Hippocampal formation (tissue), 2 donors: ENCODE measurements around the gene ITPR3.

Source experiments
- DNase-seq, 2 donors: peaks; one replicate each; lab custom pipeline; 2025; lab: John Stamatoyannopoulos, UW

Gene ITPR3

GRCh38 chr6:33700391-33701050 is 79.4 kb downstream of the ITPR3 start:
- DNase-seq: peak in 1 of 2 donors; percentile 21

GRCh38 chr6:33702345-33702977 is 81.3 kb downstream of the ITPR3 start:
- peak in 1 of 2 donors; percentile 36 for DNase-seq

GRCh38 chr6:33704215-33705066 is 83.3 kb downstream of the ITPR3 start:
- no peak for DNase-seq

DNA sequence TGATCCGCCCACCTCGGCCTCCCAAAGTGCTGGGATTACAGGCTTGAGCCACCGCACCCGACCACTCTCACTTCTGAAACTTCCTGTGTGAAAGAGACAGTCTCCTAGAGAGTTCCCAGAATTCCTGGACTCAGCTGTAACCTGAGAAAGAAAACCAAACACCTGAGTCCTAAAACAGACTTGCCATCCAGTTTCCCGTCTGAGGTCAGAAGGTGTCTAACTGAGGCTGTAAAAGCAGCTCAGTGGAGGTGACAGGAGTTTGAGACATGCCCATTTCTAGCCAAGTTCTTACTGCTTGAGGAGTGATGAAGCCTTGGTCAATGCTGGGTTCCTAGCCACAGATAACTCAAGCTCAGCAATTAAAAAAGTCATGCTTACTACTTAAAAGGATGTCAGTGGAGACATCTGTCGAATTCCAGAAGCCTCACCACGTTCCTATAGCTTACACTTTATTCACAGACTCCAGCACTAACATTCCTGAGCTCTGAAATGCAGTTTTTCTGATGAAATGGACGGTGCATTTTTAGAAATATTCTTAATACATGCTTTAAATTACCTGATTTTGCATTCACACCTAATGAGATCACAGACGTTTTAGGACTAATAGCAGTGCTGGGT is 84.3 kb downstream of the ITPR3 start:
- DNase-seq: no peak

DNA sequence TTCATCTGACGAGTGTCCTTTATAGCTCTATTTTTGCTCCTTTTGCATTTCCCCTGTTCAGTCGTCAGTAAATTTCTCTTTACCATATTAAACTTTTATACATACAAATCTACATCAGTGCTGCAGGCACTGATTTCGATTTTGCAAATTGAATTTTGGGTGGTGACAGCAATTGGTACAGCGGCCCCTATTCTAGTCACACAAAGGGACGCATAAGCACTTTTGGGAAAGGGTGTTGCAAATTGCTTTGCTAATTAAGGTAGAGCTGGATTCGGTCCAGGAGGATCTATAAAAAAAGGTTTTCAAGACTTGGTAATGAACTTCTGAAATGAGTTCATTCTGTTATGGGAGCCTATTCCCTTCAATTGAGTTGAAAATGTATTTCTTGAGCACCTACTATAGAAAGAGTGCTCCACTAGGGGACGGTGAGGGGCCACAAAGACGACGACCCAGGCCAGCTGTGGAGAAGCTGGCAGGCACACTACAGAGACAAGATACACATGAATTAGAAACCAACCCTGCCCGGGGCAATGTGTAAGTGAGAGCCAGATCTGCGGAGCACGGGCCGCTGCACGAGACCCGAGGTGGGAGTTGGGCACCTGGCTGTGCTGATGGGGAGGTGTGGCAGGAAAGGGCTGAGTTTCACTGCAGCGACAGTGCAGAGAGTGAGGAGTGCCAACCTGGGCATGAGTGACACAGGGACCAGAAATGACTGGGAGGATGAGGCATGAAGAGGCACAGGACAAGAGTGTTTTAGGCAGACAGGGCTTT is 85.0 kb downstream of the ITPR3 start:
- DNase-seq: no peak

DNA sequence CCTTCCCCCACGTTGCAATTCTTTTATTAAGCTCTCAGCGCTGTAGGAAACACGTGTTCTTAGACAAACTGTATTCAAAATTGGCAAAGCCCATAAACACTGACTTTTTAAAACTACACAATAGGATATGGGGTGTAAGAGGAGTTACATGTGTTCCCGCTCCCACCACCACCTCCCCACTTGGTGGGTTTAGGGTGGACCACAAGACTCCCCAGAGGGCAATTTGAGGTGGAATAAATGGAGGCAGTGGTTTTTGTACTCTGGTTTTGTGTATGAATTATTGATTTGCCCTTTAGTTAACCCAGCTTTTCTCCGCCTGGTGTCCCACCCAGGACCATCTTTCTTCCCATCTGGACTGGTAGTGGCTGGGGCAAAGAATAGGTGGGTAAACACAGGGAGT is 86.6 kb downstream of the ITPR3 start:
- no peak for DNase-seq

DNA sequence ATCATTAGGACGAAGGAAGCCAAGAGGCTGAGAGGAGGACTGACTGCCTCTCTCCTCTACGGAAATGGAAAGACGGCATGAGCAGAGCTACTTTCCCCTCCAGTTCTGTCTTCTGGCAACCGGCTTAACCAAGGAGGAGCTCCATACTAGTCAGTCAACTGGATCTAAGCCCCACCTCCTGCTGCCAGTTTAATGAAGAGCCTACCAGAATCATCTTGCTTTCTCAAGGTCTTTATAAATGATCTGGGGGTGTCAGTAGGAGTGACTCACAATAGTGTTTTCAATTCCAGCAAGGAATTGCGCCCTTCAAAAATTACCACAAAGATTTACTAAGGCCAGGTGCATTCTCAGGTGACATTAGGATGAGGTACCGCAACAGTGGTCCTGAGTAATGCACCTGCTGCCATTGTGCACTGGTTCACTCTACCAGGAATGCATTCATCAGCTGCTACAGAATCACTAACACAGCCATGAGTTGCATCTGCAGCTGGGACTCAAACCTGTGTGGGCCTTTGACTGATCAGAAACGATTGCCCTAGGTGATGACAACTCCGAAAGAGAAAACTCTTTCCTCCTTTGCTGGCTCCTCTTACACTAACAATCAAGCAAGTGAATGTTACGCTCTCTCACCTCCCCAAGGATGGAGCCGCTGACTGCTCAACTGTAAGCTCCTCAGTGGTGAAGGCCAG is 87.5 kb downstream of the ITPR3 start:
- no peak for DNase-seq

DNA sequence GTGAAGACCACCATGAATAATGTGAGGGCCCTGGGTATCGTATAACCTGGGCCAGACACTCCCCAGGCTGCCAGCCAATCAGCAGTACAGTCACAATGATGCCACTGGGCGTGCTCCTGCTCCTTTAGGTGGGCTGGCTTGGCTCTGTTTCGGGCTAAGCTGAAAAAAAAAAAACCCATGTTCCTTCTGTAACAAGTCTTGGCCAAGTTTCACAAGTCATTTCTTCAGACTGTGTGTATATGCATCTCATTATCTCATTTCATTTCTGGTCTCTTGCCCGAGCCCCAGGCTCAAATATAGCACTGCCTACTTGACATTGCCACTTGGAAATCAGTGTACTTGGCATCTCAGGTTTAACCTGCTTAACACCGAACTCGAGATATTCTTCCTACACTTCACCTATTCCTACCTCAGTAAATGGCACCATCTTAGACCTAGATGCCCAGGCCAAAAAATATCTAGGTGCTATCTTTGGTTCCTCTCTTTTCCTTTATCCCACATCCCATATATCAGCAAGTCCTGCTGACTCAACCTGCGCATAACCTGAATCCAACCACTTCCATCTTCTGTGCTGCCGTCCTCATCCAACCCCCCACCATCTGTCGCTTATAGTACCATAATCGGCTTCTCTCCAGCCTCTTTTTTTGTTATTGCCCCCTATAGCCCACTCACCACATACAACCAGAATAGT is 88.6 kb downstream of the ITPR3 start:
- no peak for DNase-seq

GRCh38 chr6:33710296-33711121 is 89.4 kb downstream of the ITPR3 start:
- no peak for DNase-seq

DNA sequence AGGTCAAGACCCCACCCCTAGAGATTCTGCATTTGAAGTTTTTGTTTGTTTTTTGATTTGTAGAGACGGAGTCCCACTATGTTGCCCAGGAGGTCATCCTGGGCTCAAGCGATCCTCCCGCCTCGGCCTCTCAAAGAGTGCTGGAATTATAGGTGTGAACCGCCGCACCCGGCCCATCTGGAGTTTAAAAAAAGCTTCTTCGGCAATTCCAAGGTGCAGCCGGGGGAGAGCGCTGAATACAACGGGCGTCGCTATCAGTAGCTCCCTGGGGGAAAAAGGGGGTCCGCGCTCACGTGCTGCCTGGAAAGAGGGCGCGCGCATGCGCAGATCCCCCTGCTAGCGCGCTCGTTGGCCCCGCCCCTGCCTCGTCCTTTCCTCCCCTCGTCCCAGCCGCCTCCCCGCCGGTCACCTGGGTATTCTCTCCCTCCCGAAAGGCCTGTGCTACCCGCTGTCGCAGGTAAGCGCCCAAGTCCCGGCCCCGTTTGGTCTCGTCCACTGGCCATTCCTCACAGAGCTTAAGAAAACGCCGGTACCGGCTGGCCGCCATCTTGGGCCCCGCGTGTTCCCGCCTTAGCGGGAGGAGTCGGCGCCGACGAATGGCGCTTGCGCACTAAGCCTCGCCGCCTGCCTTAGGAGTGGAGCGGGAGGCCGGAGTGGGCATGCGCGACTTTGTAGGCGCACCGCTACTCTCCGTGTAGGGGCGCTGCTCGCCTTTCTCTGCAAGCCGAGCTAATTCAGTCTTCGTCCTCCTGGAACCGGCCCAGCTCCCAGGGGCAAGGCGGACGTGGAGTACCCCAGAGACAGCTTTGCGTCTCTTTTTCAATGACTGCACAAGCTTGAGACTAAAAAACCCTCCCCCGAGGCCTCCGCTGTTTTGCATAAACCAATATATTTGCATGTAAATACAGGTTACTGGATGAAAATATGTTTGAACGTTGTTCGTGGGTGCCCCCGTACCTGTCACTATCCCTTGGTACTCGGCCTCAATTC is 90.3 kb downstream of the ITPR3 start, which contains the start of gene UQCC2:
UQCC2 (minus strand) TSS at position 561 of the 990 bp plus-strand sequence; CDS start at position 547, 14 bp downstream.
- peak; percentile 93 to 96 for DNase-seq

GRCh38 chr6:33712914-33713313 is 91.8 kb downstream of the ITPR3 start:
- no peak for DNase-seq

- DNase-seq: no peak
Observed at GRCh38 chr6:33713786-33714185, 92.7 kb downstream of the ITPR3 start.

DNA sequence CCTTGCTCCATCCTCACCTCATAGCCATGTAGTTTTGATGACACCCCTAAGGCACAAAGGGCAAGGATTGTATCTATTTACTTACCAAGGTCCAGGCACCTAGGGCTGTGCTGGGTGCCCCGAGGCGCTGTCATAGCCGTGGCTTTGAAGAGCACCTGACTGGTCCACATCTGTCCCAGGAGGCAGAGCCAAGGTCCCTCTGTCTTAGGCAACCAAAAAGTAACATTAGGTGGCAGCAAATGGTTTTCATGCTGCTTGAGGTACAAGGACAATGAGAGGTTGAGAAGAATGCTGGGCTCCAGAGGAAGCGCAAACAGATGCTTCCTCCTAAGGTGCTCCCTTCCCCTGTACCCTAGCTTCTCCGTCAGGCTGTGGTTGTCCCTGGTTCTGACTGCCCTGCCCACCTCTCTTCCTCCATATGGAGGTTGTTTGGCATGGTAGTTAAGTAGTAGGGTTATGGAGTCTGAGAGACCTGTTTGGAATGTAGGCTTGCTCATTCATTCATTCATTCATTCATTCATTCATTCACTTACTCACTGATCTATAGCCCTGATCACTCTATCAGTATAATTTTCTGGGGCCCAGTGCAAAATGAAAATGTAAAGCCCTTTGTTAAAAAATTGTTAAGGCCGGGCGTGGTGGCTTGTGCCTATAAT is 93.4 kb downstream of the ITPR3 start:
- DNase-seq: no peak

GRCh38 chr6:33716379-33716778 is 95.3 kb downstream of the ITPR3 start:
- DNase-seq: no peak

DNA sequence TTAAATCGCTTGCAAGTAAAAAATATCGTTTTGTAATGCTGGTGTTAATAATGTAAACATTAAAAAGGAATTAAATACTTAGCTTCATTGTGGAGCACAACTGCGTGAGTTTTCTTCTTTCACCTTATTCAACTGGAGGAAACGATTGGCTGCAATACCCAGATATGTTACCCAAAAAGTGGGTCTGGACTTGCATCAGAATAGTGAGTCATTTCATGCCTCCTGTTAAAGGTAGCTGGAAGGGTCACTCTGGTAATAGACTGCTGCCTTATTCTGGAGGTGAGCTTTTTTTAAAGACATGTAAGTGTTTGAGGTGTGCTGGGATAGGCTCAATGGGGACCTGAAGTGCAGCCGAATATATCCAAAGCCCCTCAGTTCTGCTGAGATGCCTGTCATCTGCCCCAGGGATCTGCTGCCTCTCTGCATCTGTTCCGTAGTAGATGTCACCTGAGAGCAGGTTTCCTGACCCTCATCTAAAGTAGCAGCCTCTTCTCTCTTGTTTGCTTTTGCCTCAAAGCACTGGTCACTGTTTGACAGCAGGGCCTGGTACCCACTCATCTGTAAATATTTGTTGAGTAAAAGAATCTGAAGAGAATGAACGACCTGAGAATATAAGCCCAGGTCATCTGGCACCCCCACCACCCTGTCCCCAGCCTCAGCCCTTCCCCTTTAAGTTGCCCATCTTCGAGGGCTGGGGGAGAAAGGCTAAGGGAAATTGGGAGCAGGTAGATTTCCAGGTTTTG is 95.9 kb downstream of the ITPR3 start:
- DNase-seq: no peak

GRCh38 chr6:33717934-33718455 is 96.9 kb downstream of the ITPR3 start:
- no peak for DNase-seq

- no peak for DNase-seq
Observed at GRCh38 chr6:33718713-33719112, 97.6 kb downstream of the ITPR3 start.
